IMR-90 (cell line): ENCODE data around the gene LCAT. TPM values are rescaled to one million over a fixed set of nuclear protein-coding genes. Genes with fewer than 3 reads are reported as not detected.

Source experiments
- ATAC-seq: fragments of 200-7000 bp; cut with Tn5 transposase; 2 replicates; pipeline ENCODE4 v1.9.1; 2020; ENCODE audit warnings: low read depth, mild to moderate bottlenecking, moderate library complexity
- BruUV-seq: library from RNA; stranded (reverse); fragments of 400-500 nt; replicated peaks from 2 replicates; lab custom pipeline; 2021; lab: Mats Ljungman, UMichigan
- CTCF ChIA-PET: fragments of 300-600 bp; formaldehyde crosslinking; extraction: SDS; loops from one replicate; lab custom pipeline; 2021; ENCODE audit warnings: antibody characterized with exemption; lab: Yijun Ruan, JAX
- POLR2A ChIA-PET: fragments of 300-600 bp; sonication (Branson Sonifier 250); formaldehyde crosslinking; loops from one replicate; lab custom pipeline; 2022; ENCODE audit warnings: antibody characterized with exemption; ENCODE audit not compliant: unreplicated experiment; lab: Charles Lee
- DNase-seq: peaks from one replicate; pipeline ENCODE4 v3.0.0; 2013
- H2AFZ ChIP-seq: replicated peaks from 2 replicates; pipeline ENCODE3; 2013; ENCODE audit warnings: low read length, mild to moderate bottlenecking; ENCODE audit not compliant: poor library complexity
- H2AK5ac ChIP-seq: 2 replicates; pipeline ENCODE4 v1.6.1; 2013; ENCODE audit warnings: low read depth, low read length, inconsistent platforms
- H2AK9ac ChIP-seq: replicated peaks from 2 replicates; pipeline ENCODE3; 2013; ENCODE audit warnings: mild to moderate bottlenecking, low read depth, low read length, moderate library complexity; ENCODE audit not compliant: poor library complexity
- H2BK120ac ChIP-seq: 2 replicates; pipeline ENCODE4 v1.6.1; 2013; ENCODE audit warnings: low read depth, low read length, inconsistent platforms
- H2BK15ac ChIP-seq: 3 replicates; pipeline ENCODE4 v1.6.1; 2013; ENCODE audit warnings: low read depth, low read length, inconsistent platforms
- H2BK20ac ChIP-seq: 2 replicates; pipeline ENCODE4 v1.6.1; 2013; ENCODE audit warnings: low read depth, mild to moderate bottlenecking, inconsistent platforms, low read length, moderate library complexity
- H2BK5ac ChIP-seq: 2 replicates; pipeline ENCODE4 v1.6.1; 2013; ENCODE audit warnings: mild to moderate bottlenecking, low read depth, low read length, inconsistent platforms; ENCODE audit not compliant: poor library complexity, severe bottlenecking
- H3K14ac ChIP-seq: replicated peaks from 2 replicates; pipeline ENCODE4 v1.6.1; 2013; ENCODE audit warnings: low read depth, low read length, inconsistent platforms
- H3K18ac ChIP-seq: 2 replicates; pipeline ENCODE4 v1.6.1; 2013; ENCODE audit warnings: low read depth, low read length, control low read depth
- H3K23ac ChIP-seq: 2 replicates; pipeline ENCODE4 v1.6.1; 2013; ENCODE audit warnings: low read depth, low read length, inconsistent platforms
- H3K27ac ChIP-seq: 2 replicates; pipeline ENCODE4 v1.5.1; 2013; ENCODE audit warnings: mild to moderate bottlenecking, control low read depth, low read length; ENCODE audit not compliant: insufficient read depth
- H3K27me3 ChIP-seq: 2 replicates; pipeline ENCODE4 v1.6.1; 2013; ENCODE audit warnings: low read length; ENCODE audit not compliant: control insufficient read depth, insufficient read depth
- H3K36me3 ChIP-seq: 2 replicates; pipeline ENCODE4 v1.6.1; 2013; ENCODE audit warnings: low read length, mixed read lengths; ENCODE audit not compliant: control insufficient read depth, insufficient read depth
- H3K4ac ChIP-seq: 2 replicates; pipeline ENCODE4 v1.6.1; 2013; ENCODE audit warnings: low read depth, low read length, inconsistent platforms
- H3K4me1 ChIP-seq: 2 replicates; pipeline ENCODE4 v1.6.1; 2013; ENCODE audit warnings: low read length, mixed read lengths; ENCODE audit not compliant: control insufficient read depth, insufficient read depth
- H3K4me2 ChIP-seq: 2 replicates; pipeline ENCODE4 v1.6.1; 2013; ENCODE audit warnings: low read depth, mild to moderate bottlenecking, control low read depth, low read length, moderate library complexity
- H3K4me3 ChIP-seq: 2 replicates; pipeline ENCODE4 v1.5.1; 2013; ENCODE audit warnings: low read depth, mild to moderate bottlenecking, control low read depth, low read length, moderate library complexity; ENCODE audit not compliant: insufficient read depth
- H3K56ac ChIP-seq: 2 replicates; pipeline ENCODE4 v1.6.1; 2013; ENCODE audit warnings: low read length, inconsistent platforms; ENCODE audit not compliant: insufficient read depth; ENCODE audit errors: extremely low read depth
- H3K79me1 ChIP-seq, 2 experiments: 2 replicates each; pipeline ENCODE4 v1.6.1; 2013; ENCODE audit warnings: low read length in 2 of 2, inconsistent platforms in 1 of 2, low read depth in 1 of 2
- H3K9ac ChIP-seq: 2 replicates; pipeline ENCODE4 v1.6.1; 2013; ENCODE audit warnings: low read depth, low read length, control low read depth
- H3K9me1 ChIP-seq: 2 replicates; pipeline ENCODE4 v1.6.1; 2013; ENCODE audit warnings: low read length, inconsistent platforms; ENCODE audit not compliant: insufficient read depth
- H3K9me3 ChIP-seq: 2 replicates; pipeline ENCODE4 v1.6.1; 2013; ENCODE audit warnings: low read length; ENCODE audit not compliant: control insufficient read depth, insufficient read depth
- H4K20me1 ChIP-seq: 2 replicates; pipeline ENCODE4 v1.6.1; 2013; ENCODE audit warnings: low read length, inconsistent platforms; ENCODE audit not compliant: insufficient read depth
- H4K5ac ChIP-seq: 2 replicates; pipeline ENCODE4 v1.6.1; 2013; ENCODE audit warnings: mild to moderate bottlenecking, low read depth, low read length, control low read depth
- H4K8ac ChIP-seq, 2 experiments: 2 replicates each; pipeline ENCODE4 v1.6.1; 2013; ENCODE audit warnings: low read depth in 2 of 2, low read length in 2 of 2, control low read depth in 1 of 2, inconsistent platforms in 1 of 2
- H4K91ac ChIP-seq: 2 replicates; pipeline ENCODE4 v1.6.1; 2013; ENCODE audit warnings: low read depth, low read length, inconsistent platforms; ENCODE audit not compliant: insufficient read depth
- FOS ChIP-seq: fragments of 150-350 bp; IDR thresholded peaks from 2 replicates; pipeline ENCODE4 v1.6.1; 2016; ENCODE audit warnings: low read depth, low read length
- MXI1 ChIP-seq: IDR thresholded peaks from 2 replicates; pipeline ENCODE4 v1.6.1; 2012; ENCODE audit warnings: low read depth, mild to moderate bottlenecking, low read length, moderate library complexity, borderline replicate concordance
- POLR2A ChIP-seq: IDR thresholded peaks from 2 replicates; pipeline ENCODE4 v1.6.1; 2012; ENCODE audit warnings: mild to moderate bottlenecking, low read depth, low read length
- RCOR1 ChIP-seq: IDR thresholded peaks from 2 replicates; pipeline ENCODE4 v1.6.1; 2012; ENCODE audit warnings: mild to moderate bottlenecking, low read length, improper control_type of control experiment; ENCODE audit not compliant: insufficient replicate concordance
- RFX5 ChIP-seq: IDR thresholded peaks from 2 replicates; pipeline ENCODE4 v1.8.0; 2012; ENCODE audit warnings: low read depth, mild to moderate bottlenecking, low read length, moderate library complexity
- SMC3 ChIP-seq: fragments of 150-350 bp; IDR thresholded peaks from 2 replicates; pipeline ENCODE4 v1.6.1; 2016; ENCODE audit warnings: low read depth, mild to moderate bottlenecking, antibody characterized with exemption, low read length, moderate library complexity
- WGBS, 2 experiments: methylation state at CpG; one replicate each; pipeline versions ENCODE4 v1.1.5 to v1.1.7; 2013; ENCODE audit warnings: missing lambda C conversion rate in 2 of 2; ENCODE audit not compliant: insufficient read length in 1 of 2; ENCODE audit errors: extremely low coverage in 2 of 2; 5-methylcytosine and 5-hydroxymethylcytosine counted together
- dilution Hi-C: fragments of 300-500 bp; cut with HindIII; formaldehyde crosslinking; loops from one replicate; pipeline ENCODE4 v1.14.3; 2018; ENCODE audit warnings: low sequenced_read_pairs; ENCODE audit not compliant: unreplicated experiment
- in situ Hi-C: fragments of 300-500 bp; cut with MboI; formaldehyde crosslinking; loops from 3 replicates; pipeline ENCODE4 v1.14.3; 2019; ENCODE audit warnings: low sequenced_read_pairs, inconsistent platforms, mixed read lengths
- intact Hi-C: fragments of 100-400 bp; cut with micrococcal nuclease; formaldehyde crosslinking; loops from 2 replicates; pipeline ENCODE4 v1.10.0; 2022
- polyA plus RNA-seq, 3 experiments: library from polyadenylated mRNA; depleted of rRNA; stranded (reverse); fragments of >200 nt; gene quantifications; 2 replicates each; pipeline ENCODE4 v1.2.3, GENCODE V29; 2012; ENCODE audit warnings: low replicate concordance in 1 of 3
- total RNA-seq: library from RNA; depleted of rRNA; stranded (reverse); fragments of >200 nt; gene quantifications from 2 replicates; pipeline ENCODE4 v1.2.3, GENCODE V29; 2012

LCAT gene
- total and polyA plus RNA-seq, 2 of the 4 experiments (the other 2 are of a cell fraction), result 1.4 to 18.8 TPM

- no peak overlapping the region for H3K9ac ChIP-seq
- TF ChIP-seq MXI1 (no peak), RCOR1 (no peak), SMC3 (no peak), POLR2A (no peak), FOS (no peak), RFX5 (no peak)
- no peak overlapping the region for H3K56ac ChIP-seq
- H2AK9ac ChIP-seq, result peak overlapping the region; percentile 42
- peaks cover 96% of the 10 kb centered on the region for H3K36me3 ChIP-seq
- H4K8ac ChIP-seq, result no peak overlapping the region
- H4K5ac ChIP-seq, result no peak overlapping the region
- in situ Hi-C loops (loop anchor here (25.0 kb wide), 1 partner anchor 411 kb away; the partner anchor contains the start of gene RIPOR1), intact Hi-C loops (no loop called here), dilution Hi-C loops (no loop called here)
- no peak overlapping the region for H3K23ac ChIP-seq
- no TSS peak for BruUV-seq
- H2BK15ac ChIP-seq, result no peak overlapping the region
- POLR2A ChIA-PET, result no interaction called here
- no peak overlapping the region for H4K91ac ChIP-seq
- CTCF ChIA-PET, result no interaction called here
- H3K4me3 ChIP-seq, result no peak overlapping the region
- no peak overlapping the region for H3K4me2 ChIP-seq
- H3K18ac ChIP-seq, result no peak overlapping the region
- no peak overlapping the region for H2BK5ac ChIP-seq
- 100% methylated on average over 7 of the region's 15 CpGs; no CpG with 5 or more reads in 1 of the 2 experiments for WGBS, 2 experiments
- no peaks in the 10 kb centered on the region for H3K9me1 ChIP-seq
- no peaks in the 10 kb centered on the region for H3K9me3 ChIP-seq
- no peak overlapping the region for H2AK5ac ChIP-seq
- H3K14ac ChIP-seq, result no peak overlapping the region
- no peak overlapping the region for H3K4ac ChIP-seq
- no peak overlapping the region for H2BK120ac ChIP-seq
- peaks cover 53% of the 10 kb centered on the region for H4K20me1 ChIP-seq
- no peaks in the 10 kb centered on the region for H3K27me3 ChIP-seq
- H2AFZ ChIP-seq, result no peak overlapping the region
- DNase-seq (no peak), ATAC-seq (no peak)
- H3K79me1 ChIP-seq, result peaks cover 24 to 87% of the 10 kb centered on the region in 2 experiments
- no peak overlapping the region for H3K27ac ChIP-seq
- no peaks in the 10 kb centered on the region for H3K4me1 ChIP-seq
- H2BK20ac ChIP-seq, result no peak overlapping the region
Measured at GRCh38 chr16:67948015-67948414, 4.1 kb upstream of the LCAT start.
